Neural progenitor cell (in vitro differentiated cells): Measurements from ENCODE around the gene GIGYF1. TPM values are rescaled to one million over a fixed set of nuclear protein-coding genes. Genes with fewer than 3 reads are reported as not detected.
A peak's percentile ranks its signal among the peaks of the same experiment; 100 is the strongest.
"Not testable (repeated sequence)": the region's sequence is repeated elsewhere in the genome, so short reads cannot be mapped to it uniquely, and the experiment has no call there.

Experiments
- DNase-seq: peaks from one replicate; pipeline ENCODE4 v3.0.0-alpha.2; 2016; ENCODE audit warnings: low spot score
- H2AFZ ChIP-seq: fragments of 200-600 bp; sonication (generic); replicated peaks from 2 replicates; pipeline ENCODE4 v1.6.1; 2016; ENCODE audit warnings: antibody characterized with exemption
- H3F3A ChIP-seq: fragments of 200-600 bp; sonication (generic); 2 replicates; pipeline ENCODE4 v1.6.1; 2016; ENCODE audit warnings: antibody characterized with exemption, low read depth
- H3K27ac ChIP-seq: fragments of 200-600 bp; sonication (generic); 2 replicates; pipeline ENCODE4 v1.5.1; 2016; ENCODE audit warnings: mild to moderate bottlenecking
- H3K27me3 ChIP-seq: fragments of 200-600 bp; sonication (generic); 2 replicates; pipeline ENCODE4 v1.6.1; 2016; ENCODE audit warnings: mild to moderate bottlenecking, moderate library complexity
- H3K36me3 ChIP-seq: fragments of 200-600 bp; sonication (generic); 2 replicates; pipeline ENCODE4 v1.5.1; 2016
- H3K4me1 ChIP-seq: fragments of 200-600 bp; sonication (generic); 2 replicates; pipeline ENCODE4 v1.6.1; 2016; ENCODE audit warnings: mixed run types
- H3K4me2 ChIP-seq: fragments of 200-600 bp; sonication (generic); 2 replicates; pipeline ENCODE4 v1.6.1; 2016
- H3K4me3 ChIP-seq: fragments of 200-600 bp; sonication (generic); 2 replicates; pipeline ENCODE4 v1.5.1; 2016
- H3K79me2 ChIP-seq: fragments of 200-600 bp; sonication (generic); 2 replicates; pipeline ENCODE4 v1.6.1; 2016; ENCODE audit warnings: low read depth
- H3K9ac ChIP-seq: fragments of 200-600 bp; sonication (generic); 2 replicates; pipeline ENCODE4 v1.6.1; 2016
- H3K9me3 ChIP-seq: fragments of 200-600 bp; sonication (generic); 2 replicates; pipeline ENCODE4 v1.5.1; 2016; ENCODE audit warnings: low read depth
- H4K20me1 ChIP-seq: fragments of 200-600 bp; sonication (generic); 2 replicates; pipeline ENCODE4 v1.6.1; 2016; ENCODE audit warnings: low read depth
- H3K27ac Mint-ChIP-seq: 3 replicates; pipeline ENCODE4 v1.8.0; 2021; ENCODE audit warnings: mixed read lengths
- H3K27me3 Mint-ChIP-seq: 2 replicates; pipeline ENCODE4 v1.8.0; 2022; ENCODE audit warnings: low read depth, mild to moderate bottlenecking, inconsistent platforms, moderate library complexity, mixed read lengths; ENCODE audit not compliant: insufficient read depth
- H3K36me3 Mint-ChIP-seq: 3 replicates; pipeline ENCODE4 v1.8.0; 2021; ENCODE audit warnings: mixed read lengths
- H3K4me1 Mint-ChIP-seq: 3 replicates; pipeline ENCODE4 v1.8.0; 2021; ENCODE audit warnings: mixed read lengths
- H3K4me3 Mint-ChIP-seq: 3 replicates; pipeline ENCODE4 v1.8.0; 2021; ENCODE audit warnings: mild to moderate bottlenecking, moderate library complexity, mixed read lengths
- H3K9me3 Mint-ChIP-seq: 3 replicates; pipeline ENCODE4 v1.8.0; 2020; ENCODE audit warnings: mixed read lengths
- CTCF ChIP-seq: fragments of 200-600 bp; sonication (generic); IDR thresholded peaks from 2 replicates; pipeline ENCODE4 v1.5.1; 2017; ENCODE audit warnings: antibody characterized with exemption, mild to moderate bottlenecking
- EZH2 ChIP-seq: fragments of 200-600 bp; sonication (generic); IDR thresholded peaks from 2 replicates; pipeline ENCODE4 v1.6.1; 2017; ENCODE audit warnings: antibody characterized with exemption, mild to moderate bottlenecking, moderate library complexity
- EZH2phosphoT487 ChIP-seq: fragments of 200-600 bp; sonication (generic); IDR thresholded peaks from 2 replicates; pipeline ENCODE4 v1.6.1; 2017; ENCODE audit warnings: antibody characterized with exemption
- total RNA-seq: library from RNA; depleted of rRNA; stranded (reverse); fragments of >200 nt; gene quantifications from 2 replicates; pipeline ENCODE4 v1.2.3, GENCODE V29; 2015; ENCODE audit warnings: low replicate concordance

The GIGYF1 gene
- total RNA-seq, 1 donor from 2014 or later, result 24.2 TPM

- Mint-ChIP-seq H3K27me3 (peaks cover 43% of the 10 kb centered on the region), H3K27ac (no peak within 1 kb of the TSS), H3K36me3 (no peaks in the 10 kb centered on the region), H3K4me3 (peak within 1 kb of the TSS; percentile 74), H3K4me1 (peaks cover 11% of the 10 kb centered on the region), H3K9me3 (peaks cover 16% of the 10 kb centered on the region)
- Histone ChIP-seq H3K9ac (no peak within 1 kb of the TSS), H4K20me1 (peaks cover 3% of the 10 kb centered on the region), H3K79me2 (no peaks in the 10 kb centered on the region), H3K27me3 (peaks cover 71% of the 10 kb centered on the region), H3F3A (peaks cover 5% of the 10 kb centered on the region), H3K4me2 (peak within 1 kb of the TSS; percentile 79), H3K9me3 (no peaks in the 10 kb centered on the region), H3K4me1 (peaks cover 5% of the 10 kb centered on the region), H3K36me3 (no peaks in the 10 kb centered on the region), H3K27ac (no peak within 1 kb of the TSS), H2AFZ (peak within 1 kb of the TSS; percentile 30), H3K4me3 (peak within 1 kb of the TSS; percentile 49)
- DNase-seq, result peak; percentile 24
- TF ChIP-seq EZH2, result no peak
- no peak for TF ChIP-seq CTCF
- no peak for TF ChIP-seq EZH2phosphoT487
Observed at GRCh38 chr7:100720279-100720670, 26.2 kb upstream of the GIGYF1 start, which contains the start of gene EPO. Gene EPO (plus strand): TSS chr7:100720468. CDS start chr7:100720981, 513 bp downstream.

GRCh38 chr7:100719523-100720278 lies 25.7 kb upstream of the GIGYF1 start:
- Histone ChIP-seq H4K20me1 (peaks cover 3% of the 10 kb centered on the region), H3K79me2 (no peaks in the 10 kb centered on the region), H3K9me3 (no peaks in the 10 kb centered on the region), H3K4me2 (peak overlapping the region; percentile 79), H3K27ac (no peak overlapping the region), H3K27me3 (peaks cover 66% of the 10 kb centered on the region), H3K4me1 (peaks cover 5% of the 10 kb centered on the region), H3K4me3 (peak overlapping the region; percentile 49), H2AFZ (peak overlapping the region; percentile 30), H3K36me3 (no peaks in the 10 kb centered on the region), H3K9ac (no peak overlapping the region), H3F3A (peaks cover 8% of the 10 kb centered on the region)
- H3K9me3 Mint-ChIP-seq, result peaks cover 16% of the 10 kb centered on the region
- H3K36me3 Mint-ChIP-seq, result no peaks in the 10 kb centered on the region
- TF ChIP-seq CTCF (peak; percentile 16), EZH2 (no peak), EZH2phosphoT487 (no peak)
- peaks cover 43% of the 10 kb centered on the region for H3K27me3 Mint-ChIP-seq
- no peak for DNase-seq
- H3K4me3 Mint-ChIP-seq, result peak overlapping the region; percentile 70
- H3K27ac Mint-ChIP-seq, result no peak overlapping the region
- H3K4me1 Mint-ChIP-seq, result peaks cover 10% of the 10 kb centered on the region

GRCh38 chr7:100717073-100717472 lies 23.0 kb upstream of the GIGYF1 start:
- H2AFZ ChIP-seq, H3K36me3 ChIP-seq, H4K20me1 ChIP-seq, H3K36me3 Mint-ChIP-seq, H3K4me3 Mint-ChIP-seq, H3K27ac ChIP-seq, H3K9me3 ChIP-seq, H3K79me2 ChIP-seq, H3K27ac Mint-ChIP-seq, H3K4me2 ChIP-seq, H3K4me1 Mint-ChIP-seq, H3K9ac ChIP-seq, H3F3A ChIP-seq, DNase-seq, H3K4me3 ChIP-seq, H3K4me1 ChIP-seq: not testable (repeated sequence)
- Mint-ChIP-seq H3K27me3 (peaks cover 34% of the 10 kb centered on the region), H3K9me3 (peaks cover 16% of the 10 kb centered on the region)
- H3K27me3 ChIP-seq, result peaks cover 40% of the 10 kb centered on the region

GRCh38 chr7:100714725-100715124 lies 20.7 kb upstream of the GIGYF1 start:
- no peak overlapping the region for H3K4me2 ChIP-seq

More at GRCh38 chr7:100714725-100715124, 20.7 kb upstream of the GIGYF1 start:
- H3K9ac ChIP-seq, result no peak overlapping the region
- H3K4me3 ChIP-seq, result no peak overlapping the region
- no peak for TF ChIP-seq EZH2phosphoT487
- no peak for TF ChIP-seq EZH2
- no peak for TF ChIP-seq CTCF
- Mint-ChIP-seq H3K9me3 (peaks cover 14% of the 10 kb centered on the region), H3K4me1 (peaks cover 5% of the 10 kb centered on the region), H3K36me3 (no peaks in the 10 kb centered on the region), H3K27me3 (peaks cover 18% of the 10 kb centered on the region), H3K4me3 (no peak overlapping the region), H3K27ac (no peak overlapping the region)
- no peak overlapping the region for H2AFZ ChIP-seq
- H3K27ac ChIP-seq, result no peak overlapping the region
- DNase-seq, result no peak
- no peaks in the 10 kb centered on the region for H3K9me3 ChIP-seq
- no peaks in the 10 kb centered on the region for H3K79me2 ChIP-seq
- H4K20me1 ChIP-seq, result no peaks in the 10 kb centered on the region
- no peaks in the 10 kb centered on the region for H3K4me1 ChIP-seq
- H3F3A ChIP-seq, result peaks cover 8% of the 10 kb centered on the region
- peaks cover 16% of the 10 kb centered on the region for H3K27me3 ChIP-seq
- H3K36me3 ChIP-seq, result no peaks in the 10 kb centered on the region
